NT2/D1 (cell line): ENCODE results near the gene CLDN19.

Source experiments
- SUZ12 ChIP-seq: IDR thresholded peaks from 2 replicates; pipeline ENCODE4 v1.6.1; 2011; ENCODE audit not compliant: insufficient read length, insufficient read depth; ENCODE audit errors: extremely low read depth
- ZNF274 ChIP-seq: IDR thresholded peaks from 2 replicates; pipeline ENCODE4 v1.6.1; 2011; ENCODE audit warnings: mild to moderate bottlenecking, low read depth, low read length

DNA sequence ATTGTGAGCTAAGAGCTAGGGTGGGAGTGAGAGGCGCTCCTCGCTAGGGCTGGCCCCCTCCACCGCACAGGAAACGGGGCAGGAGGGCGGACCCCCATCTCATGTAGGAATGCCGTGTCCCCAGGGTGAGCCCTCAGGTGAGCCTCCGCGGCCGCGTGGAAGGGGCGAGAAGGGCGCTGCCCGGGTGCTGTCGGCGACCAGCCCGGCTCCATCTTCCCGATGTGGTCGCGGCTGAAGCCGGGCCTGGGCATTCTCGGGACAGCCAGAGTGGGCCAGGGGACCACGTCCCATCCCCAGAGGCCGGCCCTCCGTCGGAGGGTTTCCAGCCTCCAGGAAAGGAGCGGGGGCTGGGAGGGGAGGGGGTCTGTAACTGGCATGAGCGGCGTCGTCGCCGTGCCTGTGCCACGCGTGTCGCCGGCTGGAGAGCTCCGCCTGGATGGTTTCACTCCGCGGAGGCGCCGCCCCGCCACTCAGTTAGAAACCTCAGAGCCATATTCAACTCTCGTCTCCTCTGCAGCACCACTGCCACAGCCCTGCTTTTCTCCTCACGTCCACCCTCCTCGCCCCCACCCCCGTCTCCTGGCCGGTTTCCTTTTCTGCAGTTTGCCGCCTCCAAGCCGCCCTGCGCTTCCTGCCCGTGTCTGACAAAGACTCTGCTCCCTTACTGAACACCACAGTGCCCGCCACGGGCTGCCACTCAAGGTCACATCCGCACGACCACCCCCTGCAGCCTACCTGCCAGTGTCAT, 45.1 kb upstream of the CLDN19 start, which contains the start of gene TMEM269:
- TF ChIP-seq SUZ12: no peak
- TF ChIP-seq ZNF274: no peak
